OCI-LY7 (cell line): ENCODE measurements around the gene SMIM11.

Experiments
- CTCF ChIP-seq: fragments of 200-600 bp; sonication (generic); conservative IDR thresholded peaks from 2 replicates; pipeline ENCODE4 v1.5.1; 2014; ENCODE audit warnings: mild to moderate bottlenecking, antibody characterized with exemption, low read length, moderate library complexity, mixed read lengths
- EZH2phosphoT487 ChIP-seq: fragments of 200-600 bp; sonication (generic); IDR thresholded peaks from 2 replicates; pipeline ENCODE4 v1.6.1; 2018; ENCODE audit warnings: low read depth, borderline replicate concordance, mild to moderate bottlenecking, mixed run types, antibody characterized with exemption, low read length, moderate library complexity, mixed read lengths

GRCh38 chr21:34331726-34332125 lies 43.6 kb upstream of the SMIM11 start:
- no peak for TF ChIP-seq CTCF
- no peak for TF ChIP-seq EZH2phosphoT487
